Breast epithelium (tissue), 4 donors: ENCODE data around the gene CAV1. TPM values are rescaled to one million over a fixed set of nuclear protein-coding genes. Genes with fewer than 3 reads are reported as not detected.

Experiments used
- DNase-seq, 2 donors: peaks; one replicate each; pipeline ENCODE4 v3.0.0-alpha.2; 2019; ENCODE audit warnings: low spot score in 2 of 2
- H3K27ac ChIP-seq, 2 donors: fragments of 200-600 bp; sonication (generic) in 1 of 2; one replicate each; pipeline ENCODE4 v1.5.1; 2016 to 2019; ENCODE audit warnings: mild to moderate bottlenecking in 1 of 2
- H3K27me3 ChIP-seq, 2 donors: fragments of 200-600 bp; sonication (generic) in 1 of 2; one replicate each; pipeline versions ENCODE4 v1.5.1 to v1.6.0; 2017 to 2019; ENCODE audit warnings: control low read depth in 1 of 2, mild to moderate bottlenecking in 1 of 2
- H3K36me3 ChIP-seq: fragments of 200-600 bp; one replicate; pipeline ENCODE4 v1.5.1; 2019
- H3K4me1 ChIP-seq, 2 donors: fragments of 200-600 bp; sonication (generic); one replicate each; pipeline ENCODE4 v1.5.1; 2016 to 2019; ENCODE audit warnings: control low read depth in 1 of 2
- H3K4me3 ChIP-seq, 3 donors: fragments of 200-600 bp; sonication (generic); 1 replicate in 2 of 3; 2 replicates in 1 of 3; pipeline ENCODE4 v1.5.1; 2016 to 2019; ENCODE audit warnings: mild to moderate bottlenecking in 3 of 3, moderate library complexity in 2 of 3
- H3K9me3 ChIP-seq, 2 donors: fragments of 200-600 bp; sonication (generic) in 1 of 2; one replicate each; pipeline ENCODE4 v1.5.1; 2016 to 2019; ENCODE audit warnings: control low read depth in 1 of 2
- CTCF ChIP-seq, 3 donors: fragments of 450-650 bp; IDR thresholded peaks; one replicate each; pipeline ENCODE4 v1.5.1; 2016 to 2017; ENCODE audit warnings: antibody characterized with exemption in 3 of 3, mild to moderate bottlenecking in 3 of 3, moderate library complexity in 3 of 3
- POLR2A ChIP-seq: fragments of 450-650 bp; IDR thresholded peaks from one replicate; pipeline ENCODE4 v1.6.1; 2016; ENCODE audit warnings: antibody characterized with exemption, mild to moderate bottlenecking, moderate library complexity
- POLR2AphosphoS5 ChIP-seq, 3 donors: sonication (generic); formaldehyde crosslinking; IDR thresholded peaks; one replicate each; pipeline ENCODE4 v1.6.1; 2017; ENCODE audit warnings: antibody characterized with exemption in 3 of 3
- intact Hi-C: fragments of 100-400 bp; cut with DNase I; formaldehyde crosslinking; loops from one replicate; pipeline ENCODE4 v1.15.1; 2023; ENCODE audit warnings: low total_unique reads
- total RNA-seq, 3 donors: library from RNA; depleted of rRNA; stranded (reverse); fragments of >200 nt; gene quantifications; one replicate each; pipeline ENCODE4 v1.1.0, GENCODE V29; 2016

Gene CAV1
- total RNA-seq, 3 donors from 2014 or later = 117 to 729 (median 154) TPM

DNA sequence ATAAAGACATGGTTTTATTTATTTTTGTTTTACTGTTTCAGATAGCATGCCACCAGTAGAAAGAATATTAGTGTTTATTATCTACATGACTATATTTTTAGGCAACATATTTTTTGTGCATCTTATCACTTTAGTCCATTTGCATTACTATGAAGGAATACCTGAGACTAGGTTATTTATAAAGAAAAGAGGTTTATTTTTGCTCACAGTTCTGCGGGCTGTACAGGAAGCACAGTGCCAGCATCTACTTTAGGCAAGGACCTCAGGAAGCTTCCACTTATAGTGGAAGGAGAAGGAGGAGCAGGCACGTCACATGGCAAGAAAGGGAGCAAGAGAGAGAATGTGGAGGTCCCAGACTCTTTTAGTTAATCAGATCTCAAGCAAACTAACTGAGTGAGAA, 19.6 kb upstream of the CAV1 start:
- intact Hi-C loops = no loop called here
- TF ChIP-seq CTCF (IDR thresholded peaks at IDR 0.05) = no peak
- TF ChIP-seq POLR2A = no peak
- TF ChIP-seq POLR2AphosphoS5 (IDR thresholded peaks at IDR 0.05) = no peak
- peak overlapping the region in 1 of 2 donors; percentile 8 for H3K27ac ChIP-seq
- no peak for DNase-seq
- H3K4me3 ChIP-seq = no peak overlapping the region
- H3K9me3 ChIP-seq = no peaks in the 10 kb centered on the region
- no peaks in the 10 kb centered on the region for H3K27me3 ChIP-seq
- no peaks in the 10 kb centered on the region for H3K4me1 ChIP-seq
- no peaks in the 10 kb centered on the region for H3K36me3 ChIP-seq

- DNase-seq = no peak
- intact Hi-C loops = no loop called here
- H3K9me3 ChIP-seq = no peaks in the 10 kb centered on the region
- no peak overlapping the region for H3K4me3 ChIP-seq
- no peaks in the 10 kb centered on the region for H3K36me3 ChIP-seq
- H3K27me3 ChIP-seq = no peaks in the 10 kb centered on the region
- no peaks in the 10 kb centered on the region for H3K4me1 ChIP-seq
- peak overlapping the region in 1 of 2 donors; percentile 8 for H3K27ac ChIP-seq
- TF ChIP-seq POLR2A (no peak), CTCF (IDR thresholded peaks at IDR 0.05) (no peak), POLR2AphosphoS5 (IDR thresholded peaks at IDR 0.05) (no peak)
Measured at GRCh38 chr7:116505823-116506222, 19.0 kb upstream of the CAV1 start.

- no peak for DNase-seq
- no peaks in the 10 kb centered on the region for H3K27me3 ChIP-seq
- H3K36me3 ChIP-seq = no peaks in the 10 kb centered on the region
- H3K27ac ChIP-seq = no peak overlapping the region
- no peak overlapping the region for H3K4me3 ChIP-seq
- no peaks in the 10 kb centered on the region for H3K9me3 ChIP-seq
- TF ChIP-seq POLR2A (no peak), POLR2AphosphoS5 (IDR thresholded peaks at IDR 0.05) (no peak), CTCF (IDR thresholded peaks at IDR 0.05) (no peak)
- H3K4me1 ChIP-seq = no peaks in the 10 kb centered on the region
- intact Hi-C loops = no loop called here
Measured at GRCh38 chr7:116509982-116510579, 14.8 kb upstream of the CAV1 start.

- no peaks in the 10 kb centered on the region for H3K36me3 ChIP-seq
- intact Hi-C loops = no loop called here
- H3K4me1 ChIP-seq = no peaks in the 10 kb centered on the region
- peak overlapping the region; percentile 86 for H3K27ac ChIP-seq
- no peak overlapping the region for H3K4me3 ChIP-seq
- DNase-seq = no peak
- TF ChIP-seq POLR2A = no peak
- no peak for TF ChIP-seq CTCF (IDR thresholded peaks at IDR 0.05)
- TF ChIP-seq POLR2AphosphoS5 (IDR thresholded peaks at IDR 0.05) = no peak
- no peaks in the 10 kb centered on the region for H3K27me3 ChIP-seq
- no peaks in the 10 kb centered on the region for H3K9me3 ChIP-seq
Measured at GRCh38 chr7:116510795-116511194, 14.0 kb upstream of the CAV1 start.

- Histone ChIP-seq H3K4me1 (no peaks in the 10 kb centered on the region), H3K27ac (peak overlapping the region; percentile 86), H3K4me3 (peak overlapping the region; percentile 35 to 66 (median 55)), H3K9me3 (no peaks in the 10 kb centered on the region), H3K27me3 (no peaks in the 10 kb centered on the region), H3K36me3 (no peaks in the 10 kb centered on the region)
- TF ChIP-seq POLR2AphosphoS5 (IDR thresholded peaks at IDR 0.05) (peak in 1 of 3 donors; percentile 49), CTCF (IDR thresholded peaks at IDR 0.05) (no peak)
- intact Hi-C loops = no loop called here
- DNase-seq = peak in 1 of 2 donors; percentile 47
Measured at GRCh38 chr7:116511552-116512519, 13.0 kb upstream of the CAV1 start.
